ENCODE measurements around the gene DNAL4. TPM values are rescaled to one million over a fixed set of nuclear protein-coding genes. Genes with fewer than 3 reads are reported as not detected.

Gene DNAL4
- total RNA-seq, 1 experiment from 2014 or later = 8.3 TPM

DNA sequence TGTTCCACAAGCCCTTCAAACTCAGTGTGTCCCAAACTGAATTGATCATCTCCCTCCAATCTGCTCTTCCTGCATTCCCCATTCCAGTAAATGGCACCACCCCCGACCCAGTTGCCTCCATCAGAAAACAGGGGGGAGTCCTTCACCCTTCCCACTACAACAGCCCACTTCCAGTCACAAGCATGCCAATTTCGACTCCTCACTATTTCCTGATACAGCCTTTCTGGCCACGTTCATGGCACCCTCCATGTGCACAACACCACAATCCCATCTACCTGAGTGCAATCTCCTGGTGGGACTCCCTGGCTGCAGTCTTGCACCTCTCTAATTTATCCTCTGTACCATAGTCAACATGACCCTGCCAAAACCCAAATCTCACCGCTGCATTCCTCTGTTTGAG lies 1.6 kb upstream of the DNAL4 start:
- H2AK5ac ChIP-seq (ENCODE audit: insufficient read length, low read length) = no peak overlapping the region
- H2BK120ac ChIP-seq (ENCODE audit: low read depth, low read length, poor library complexity, severe bottlenecking) = no peak overlapping the region
- WGBS (ENCODE audit: extremely low coverage, insufficient read length, low lambda C conversion rate) = no CpG with 5 or more reads among the region's 4 CpGs
- no peak overlapping the region for H4K5ac ChIP-seq (ENCODE audit: insufficient read length, low read depth, low read length)
- H3K4me1 ChIP-seq (ENCODE audit: insufficient read depth, low read length) = no peaks in the 10 kb centered on the region
- H3K56ac ChIP-seq (ENCODE audit: insufficient read length, low read depth, low read length) = no peak overlapping the region
- H3T11ph ChIP-seq (ENCODE audit: low read length) = no peak overlapping the region
- H3K9me3 Mint-ChIP-seq = no peaks in the 10 kb centered on the region
- H3K4me2 ChIP-seq (ENCODE audit: insufficient read depth, insufficient read length, low read length) = no peak overlapping the region
- no peak overlapping the region for H3K4me3 Mint-ChIP-seq
- no peak overlapping the region for H2BK5ac ChIP-seq (ENCODE audit: insufficient read length, low read length)
- no peaks in the 10 kb centered on the region for H3K9me3 ChIP-seq (ENCODE audit: control insufficient read depth, low read depth, low read length)
- no peak overlapping the region for H2BK20ac ChIP-seq (ENCODE audit: low read depth, low read length, poor library complexity, severe bottlenecking)
- H3K4me1 Mint-ChIP-seq = peaks cover 13 to 21% of the 10 kb centered on the region in 2 experiments
- TF ChIP-seq, protein P1, sequence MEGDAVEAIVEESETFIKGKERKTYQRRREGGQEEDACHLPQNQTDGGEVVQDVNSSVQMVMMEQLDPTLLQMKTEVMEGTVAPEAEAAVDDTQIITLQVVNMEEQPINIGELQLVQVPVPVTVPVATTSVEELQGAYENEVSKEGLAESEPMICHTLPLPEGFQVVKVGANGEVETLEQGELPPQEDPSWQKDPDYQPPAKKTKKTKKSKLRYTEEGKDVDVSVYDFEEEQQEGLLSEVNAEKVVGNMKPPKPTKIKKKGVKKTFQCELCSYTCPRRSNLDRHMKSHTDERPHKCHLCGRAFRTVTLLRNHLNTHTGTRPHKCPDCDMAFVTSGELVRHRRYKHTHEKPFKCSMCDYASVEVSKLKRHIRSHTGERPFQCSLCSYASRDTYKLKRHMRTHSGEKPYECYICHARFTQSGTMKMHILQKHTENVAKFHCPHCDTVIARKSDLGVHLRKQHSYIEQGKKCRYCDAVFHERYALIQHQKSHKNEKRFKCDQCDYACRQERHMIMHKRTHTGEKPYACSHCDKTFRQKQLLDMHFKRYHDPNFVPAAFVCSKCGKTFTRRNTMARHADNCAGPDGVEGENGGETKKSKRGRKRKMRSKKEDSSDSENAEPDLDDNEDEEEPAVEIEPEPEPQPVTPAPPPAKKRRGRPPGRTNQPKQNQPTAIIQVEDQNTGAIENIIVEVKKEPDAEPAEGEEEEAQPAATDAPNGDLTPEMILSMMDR (conservative IDR thresholded peaks at IDR 0.05) = no peak
- peaks cover 47% of the 10 kb centered on the region for H3K27me3 Mint-ChIP-seq (ENCODE audit: low read depth)
- H2AFZ ChIP-seq (ENCODE audit: low read length) = no peak overlapping the region
- no peak overlapping the region for H2BK15ac ChIP-seq (ENCODE audit: low read depth, low read length)
- H4K91ac ChIP-seq (ENCODE audit: insufficient read length, low read depth, low read length) = no peak overlapping the region
- no peak overlapping the region for H3K14ac ChIP-seq (ENCODE audit: insufficient read depth, low read length)
- H2BK12ac ChIP-seq (ENCODE audit: insufficient read length, low read depth, low read length) = no peak overlapping the region
- H3K27me3 ChIP-seq (ENCODE audit: insufficient read depth, low read length) = no peaks in the 10 kb centered on the region
- no peaks in the 10 kb centered on the region for H4K20me1 ChIP-seq (ENCODE audit: control insufficient read depth, insufficient read depth, insufficient read length)
- DNase-seq = no peak
- H3K9ac ChIP-seq (ENCODE audit: extremely low read depth, insufficient read length, low read length) = no peak overlapping the region
- no peaks in the 10 kb centered on the region for H3K23me2 ChIP-seq (ENCODE audit: insufficient read length, low read depth, low read length, poor library complexity, severe bottlenecking)
- H4K8ac ChIP-seq (replicated peaks; ENCODE audit: insufficient read length, low read depth, low read length) = no peak overlapping the region
- H3K36me3 Mint-ChIP-seq (ENCODE audit: insufficient read depth in 1 of 3, low read depth in 3 of 3) = no peaks in the 10 kb centered on the region
- no peak overlapping the region for H3K27ac Mint-ChIP-seq
- no peak overlapping the region for H3K23ac ChIP-seq (ENCODE audit: insufficient read length, low read depth, low read length)
- H3K18ac ChIP-seq (ENCODE audit: insufficient read length, low read depth, low read length) = no peak overlapping the region
- no peaks in the 10 kb centered on the region for H3K79me2 ChIP-seq (ENCODE audit: insufficient read depth, low read length)
- H3K79me1 ChIP-seq (ENCODE audit: insufficient read depth, low read depth, low read length, poor library complexity, severe bottlenecking) = no peaks in the 10 kb centered on the region
- H3K27ac ChIP-seq (ENCODE audit: insufficient read length, low read depth, low read length) = no peak overlapping the region
- H3K4ac ChIP-seq (ENCODE audit: low read depth, low read length) = no peak overlapping the region
